ENCODE measurements around the gene PIEZO1. TPM values are rescaled to one million over a fixed set of nuclear protein-coding genes. Genes with fewer than 3 reads are reported as not detected.

The PIEZO1 gene
- total and polyA plus RNA-seq, 2 donors (not counting 1 experiment from before 2014, with no cell fraction given), result 94.5 to 313 TPM

DNA sequence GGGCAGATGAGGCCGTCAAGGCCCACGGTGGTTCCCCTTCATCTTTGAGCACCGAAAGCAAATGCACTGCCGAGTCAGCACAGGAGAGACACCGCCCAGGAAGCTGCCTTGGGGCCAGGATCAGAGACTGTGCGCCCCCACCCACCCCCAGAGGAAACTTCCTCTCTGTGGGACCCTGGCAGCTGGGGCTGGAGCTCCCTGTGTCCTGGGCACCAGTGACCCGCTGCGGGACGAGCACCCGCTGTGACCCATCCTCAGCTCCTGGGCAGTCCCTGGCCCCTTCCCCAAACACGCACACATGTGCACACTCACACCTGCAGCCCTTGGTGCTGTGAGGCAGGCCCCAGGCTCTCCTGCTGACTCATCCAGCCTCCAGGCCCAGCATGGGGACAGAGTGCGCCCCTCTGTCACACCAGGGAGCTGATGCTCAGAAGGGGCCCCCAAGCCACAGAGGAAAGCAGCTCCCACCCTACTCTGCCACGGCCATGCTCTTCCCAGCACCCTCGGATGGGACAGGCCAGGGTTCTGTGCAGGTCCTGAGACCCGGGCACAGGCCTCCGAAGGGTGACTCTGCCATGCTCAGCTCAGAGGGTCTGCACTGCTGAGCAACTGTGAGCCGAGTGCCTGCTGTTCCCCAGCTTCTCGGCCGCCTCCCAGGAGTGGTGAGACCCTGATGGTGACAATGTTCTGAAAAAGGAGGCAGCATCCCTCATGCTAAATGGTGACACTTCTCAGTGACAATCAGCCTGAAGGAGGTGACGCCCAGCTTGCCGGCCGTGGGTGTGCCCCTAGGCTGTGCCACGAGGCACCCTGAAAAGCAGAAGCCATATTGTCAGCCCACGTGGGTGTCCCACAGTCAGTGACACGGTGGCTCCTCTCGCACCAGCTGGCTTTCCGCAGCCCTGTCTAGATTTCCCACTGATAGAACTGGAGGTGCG is 3.6 kb downstream of the PIEZO1 start:
- no peaks in the 10 kb centered on the region for H3K9me3 ChIP-seq (ENCODE audit: control insufficient read depth, insufficient read depth, low read depth, low read length)
- H3K36me3 ChIP-seq (ENCODE audit: control insufficient read depth, insufficient read depth, low read length), result peaks cover 1% of the 10 kb centered on the region
- H2AFZ ChIP-seq (ENCODE audit: low read length), result no peak overlapping the region
- DNase-seq (ENCODE audit: low read depth in 2 of 2), result no peak
- H3K4me2 ChIP-seq (ENCODE audit: extremely low read depth, insufficient read depth, low read length), result peak overlapping the region; percentile 79
- no peak overlapping the region for H3K4me3 ChIP-seq (replicated peaks in 1 of 4; ENCODE audit: control extremely low read depth in 1 of 4, insufficient read depth in 1 of 4, low read depth in 3 of 4, low read length in 4 of 4)
- H4K20me1 ChIP-seq (ENCODE audit: control insufficient read depth, extremely low read depth, insufficient read depth, low read length), result peaks cover 1% of the 10 kb centered on the region
- peaks cover 77% of the 10 kb centered on the region for H3K79me2 ChIP-seq (ENCODE audit: control insufficient read depth, insufficient read depth, low read length)
- TF ChIP-seq EZH2 (IDR thresholded peaks at IDR 0.05; ENCODE audit: low read length, missing control alignments), result no peak
- TF ChIP-seq CTCF (conservative IDR thresholded peaks at IDR 0.05 in 1 of 2, IDR thresholded peaks at IDR 0.05 in 1 of 2; ENCODE audit: low read depth in 1 of 2, low read length in 2 of 2), result no peak
- no peaks in the 10 kb centered on the region for H3K27me3 ChIP-seq (ENCODE audit: control insufficient read depth, insufficient read depth, low read length)
- peaks cover 37% of the 10 kb centered on the region for H3K4me1 ChIP-seq (ENCODE audit: control insufficient read depth, extremely low read depth, insufficient read depth, low read length)
- no peak overlapping the region for H3K9ac ChIP-seq (ENCODE audit: insufficient read depth, low read length)
- peak overlapping the region; percentile 83 for H3K27ac ChIP-seq (ENCODE audit: insufficient read depth, low read length)

DNA sequence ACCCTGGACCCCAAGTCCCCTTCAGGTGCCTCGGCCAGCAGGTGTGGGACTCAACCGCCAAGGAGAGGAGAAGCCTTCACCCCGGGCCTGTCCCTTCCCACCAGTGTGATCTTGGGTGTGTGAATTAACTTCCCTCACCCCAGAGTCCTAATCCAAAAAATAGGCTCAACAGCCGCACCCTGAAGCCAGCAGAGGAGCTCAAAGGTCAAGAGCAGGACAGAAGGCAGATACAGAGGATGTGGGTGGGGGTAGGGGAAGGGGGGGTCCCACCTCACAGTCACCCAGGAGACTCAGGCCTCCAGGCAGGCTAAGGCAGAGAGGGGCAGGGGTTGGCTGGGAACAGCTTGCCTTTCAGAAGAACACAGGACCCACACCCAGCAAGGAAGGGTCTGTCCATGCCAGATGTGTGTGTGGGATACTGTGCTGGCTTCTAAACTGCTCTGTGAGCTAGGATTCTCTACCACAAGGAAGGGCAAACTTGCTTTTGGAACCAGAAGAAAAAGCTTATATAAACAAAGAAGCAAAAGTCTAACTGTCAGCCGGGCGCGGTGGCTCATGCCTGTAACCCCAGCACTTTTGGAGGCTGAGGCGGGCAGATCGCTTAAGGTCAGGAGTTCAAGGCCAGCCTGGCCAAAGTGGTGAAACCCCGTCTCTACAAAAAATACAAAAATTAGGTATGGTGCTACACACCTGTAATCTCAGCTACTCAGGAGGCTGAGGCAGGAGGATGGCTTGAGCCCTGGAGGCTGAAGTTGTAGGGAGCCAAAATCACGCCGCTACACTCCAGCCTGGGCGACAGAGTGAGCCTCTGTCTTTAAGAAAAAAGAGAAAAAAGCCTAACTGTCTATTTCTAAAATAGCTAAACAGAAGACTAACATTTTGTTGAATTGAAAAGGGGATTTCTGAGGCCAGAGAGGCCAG is 4.6 kb downstream of the PIEZO1 start:
- Histone ChIP-seq H4K20me1 (ENCODE audit: control insufficient read depth, extremely low read depth, insufficient read depth, low read length) (peaks cover 1% of the 10 kb centered on the region), H3K9me3 (ENCODE audit: control insufficient read depth, insufficient read depth, low read depth, low read length) (no peaks in the 10 kb centered on the region), H3K36me3 (ENCODE audit: control insufficient read depth, insufficient read depth, low read length) (peaks cover 1% of the 10 kb centered on the region), H3K79me2 (ENCODE audit: control insufficient read depth, insufficient read depth, low read length) (peaks cover 85% of the 10 kb centered on the region), H3K27ac (ENCODE audit: insufficient read depth, low read length) (peak overlapping the region; percentile 47), H3K4me2 (ENCODE audit: extremely low read depth, insufficient read depth, low read length) (peak overlapping the region; percentile 59), H3K9ac (ENCODE audit: insufficient read depth, low read length) (peak overlapping the region; percentile 7), H3K4me3 (replicated peaks in 1 of 4; ENCODE audit: control extremely low read depth in 1 of 4, insufficient read depth in 1 of 4, low read depth in 3 of 4, low read length in 4 of 4) (no peak overlapping the region), H3K27me3 (ENCODE audit: control insufficient read depth, insufficient read depth, low read length) (no peaks in the 10 kb centered on the region), H3K4me1 (ENCODE audit: control insufficient read depth, extremely low read depth, insufficient read depth, low read length) (peaks cover 38% of the 10 kb centered on the region), H2AFZ (ENCODE audit: low read length) (no peak overlapping the region)
- TF ChIP-seq EZH2 (IDR thresholded peaks at IDR 0.05; ENCODE audit: low read length, missing control alignments), result no peak
- DNase-seq (ENCODE audit: low read depth in 2 of 2), result peak in 1 of 2 donors; percentile 46

GRCh38 chr16:88779406-88780141 is 5.4 kb downstream of the PIEZO1 start:
- no peak overlapping the region for H2AFZ ChIP-seq (ENCODE audit: low read length)
- H3K4me2 ChIP-seq (ENCODE audit: extremely low read depth, insufficient read depth, low read length), result peak overlapping the region; percentile 71
- H3K27me3 ChIP-seq (ENCODE audit: control insufficient read depth, insufficient read depth, low read length), result no peaks in the 10 kb centered on the region
- peak overlapping the region; percentile 47 for H3K27ac ChIP-seq (ENCODE audit: insufficient read depth, low read length)
- H3K4me1 ChIP-seq (ENCODE audit: control insufficient read depth, extremely low read depth, insufficient read depth, low read length), result peaks cover 40% of the 10 kb centered on the region
- peaks cover 1% of the 10 kb centered on the region for H3K36me3 ChIP-seq (ENCODE audit: control insufficient read depth, insufficient read depth, low read length)
- peak overlapping the region; percentile 21 for H3K9ac ChIP-seq (ENCODE audit: insufficient read depth, low read length)
- peak; percentile 37 to 44 for DNase-seq (ENCODE audit: low read depth in 2 of 2)
- TF ChIP-seq EZH2 (IDR thresholded peaks at IDR 0.05; ENCODE audit: low read length, missing control alignments) (no peak), CTCF (conservative IDR thresholded peaks at IDR 0.05 in 1 of 2, IDR thresholded peaks at IDR 0.05 in 1 of 2; ENCODE audit: low read depth in 1 of 2, low read length in 2 of 2) (no peak)
- H3K9me3 ChIP-seq (ENCODE audit: control insufficient read depth, insufficient read depth, low read depth, low read length), result no peaks in the 10 kb centered on the region
- H3K79me2 ChIP-seq (ENCODE audit: control insufficient read depth, insufficient read depth, low read length), result peaks cover 94% of the 10 kb centered on the region
- peaks cover 1% of the 10 kb centered on the region for H4K20me1 ChIP-seq (ENCODE audit: control insufficient read depth, extremely low read depth, insufficient read depth, low read length)
- peak overlapping the region in 1 of 4 experiments; percentile 14 for H3K4me3 ChIP-seq (replicated peaks in 1 of 4; ENCODE audit: control extremely low read depth in 1 of 4, insufficient read depth in 1 of 4, low read depth in 3 of 4, low read length in 4 of 4)

All from fibroblast of lung (primary cell).